Right atrium auricular region (tissue), 2 donors: Measurements from ENCODE around the gene F11R. TPM values are rescaled to one million over a fixed set of nuclear protein-coding genes. Genes with fewer than 3 reads are reported as not detected.

Experiments
- DNase-seq: peaks from one replicate; pipeline ENCODE4 v3.0.0-alpha.2; 2019; ENCODE audit warnings: low spot score
- H3K27ac ChIP-seq, 2 donors: fragments of 200-600 bp; sonication (generic); 1 replicate in 1 of 2; 2 replicates in 1 of 2; pipeline ENCODE4 v1.5.1; 2016 to 2019
- H3K27me3 ChIP-seq, 2 donors: fragments of 200-600 bp; sonication (generic); one replicate each; pipeline versions ENCODE4 v1.5.1 to v1.6.0; 2017 to 2019
- H3K36me3 ChIP-seq: fragments of 200-600 bp; sonication (generic); one replicate; pipeline ENCODE4 v1.5.1; 2016
- H3K4me1 ChIP-seq, 2 donors: fragments of 200-600 bp; sonication (generic); one replicate each; pipeline versions ENCODE4 v1.5.1 to v1.6.0; 2017 to 2019
- H3K4me3 ChIP-seq, 2 donors: fragments of 200-600 bp; sonication (generic); 1 replicate in 1 of 2; 2 replicates in 1 of 2; pipeline ENCODE4 v1.5.1; 2017 to 2019; ENCODE audit warnings: mild to moderate bottlenecking in 1 of 2, moderate library complexity in 1 of 2
- H3K9me3 ChIP-seq, 2 donors: fragments of 200-600 bp; sonication (generic); one replicate each; pipeline ENCODE4 v1.5.1; 2019
- total RNA-seq, 2 donors: library from RNA; depleted of rRNA; stranded (reverse); fragments of >200 nt; gene quantifications; one replicate each; pipeline ENCODE4 v1.1.0, GENCODE V29; 2016
- TF ChIP-seq, protein P1 (sequence below), 2 donors: fragments of 200-600 bp; sonication (generic); IDR thresholded peaks; one replicate each; pipeline ENCODE4 v1.5.1; 2019; ENCODE audit warnings: antibody characterized with exemption in 2 of 2

F11R gene
- total RNA-seq, 2 donors from 2014 or later = 11.2 to 26.2 TPM

GRCh38 chr1:160987359-160988050 is 33.4 kb downstream of the F11R start:
- DNase-seq = no peak
- Histone ChIP-seq H3K9me3 (no peaks in the 10 kb centered on the region), H3K4me3 (no peak overlapping the region), H3K27me3 (no peaks in the 10 kb centered on the region), H3K4me1 (no peaks in the 10 kb centered on the region), H3K36me3 (no peaks in the 10 kb centered on the region), H3K27ac (no peak overlapping the region)
- TF ChIP-seq, protein P1, sequence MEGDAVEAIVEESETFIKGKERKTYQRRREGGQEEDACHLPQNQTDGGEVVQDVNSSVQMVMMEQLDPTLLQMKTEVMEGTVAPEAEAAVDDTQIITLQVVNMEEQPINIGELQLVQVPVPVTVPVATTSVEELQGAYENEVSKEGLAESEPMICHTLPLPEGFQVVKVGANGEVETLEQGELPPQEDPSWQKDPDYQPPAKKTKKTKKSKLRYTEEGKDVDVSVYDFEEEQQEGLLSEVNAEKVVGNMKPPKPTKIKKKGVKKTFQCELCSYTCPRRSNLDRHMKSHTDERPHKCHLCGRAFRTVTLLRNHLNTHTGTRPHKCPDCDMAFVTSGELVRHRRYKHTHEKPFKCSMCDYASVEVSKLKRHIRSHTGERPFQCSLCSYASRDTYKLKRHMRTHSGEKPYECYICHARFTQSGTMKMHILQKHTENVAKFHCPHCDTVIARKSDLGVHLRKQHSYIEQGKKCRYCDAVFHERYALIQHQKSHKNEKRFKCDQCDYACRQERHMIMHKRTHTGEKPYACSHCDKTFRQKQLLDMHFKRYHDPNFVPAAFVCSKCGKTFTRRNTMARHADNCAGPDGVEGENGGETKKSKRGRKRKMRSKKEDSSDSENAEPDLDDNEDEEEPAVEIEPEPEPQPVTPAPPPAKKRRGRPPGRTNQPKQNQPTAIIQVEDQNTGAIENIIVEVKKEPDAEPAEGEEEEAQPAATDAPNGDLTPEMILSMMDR (IDR thresholded peaks at IDR 0.05) = no peak

GRCh38 chr1:160985723-160986122 is 35.2 kb downstream of the F11R start:
- no peak overlapping the region for H3K4me3 ChIP-seq
- peaks cover 0 to 11% of the 10 kb centered on the region in 2 donors for H3K4me1 ChIP-seq
- H3K36me3 ChIP-seq = no peaks in the 10 kb centered on the region
- H3K27me3 ChIP-seq = peaks cover 0 to 6% of the 10 kb centered on the region in 2 donors
- H3K9me3 ChIP-seq = no peaks in the 10 kb centered on the region
- H3K27ac ChIP-seq = no peak overlapping the region
- DNase-seq = no peak
- TF ChIP-seq, protein P1 (IDR thresholded peaks at IDR 0.05) = no peak

DNA sequence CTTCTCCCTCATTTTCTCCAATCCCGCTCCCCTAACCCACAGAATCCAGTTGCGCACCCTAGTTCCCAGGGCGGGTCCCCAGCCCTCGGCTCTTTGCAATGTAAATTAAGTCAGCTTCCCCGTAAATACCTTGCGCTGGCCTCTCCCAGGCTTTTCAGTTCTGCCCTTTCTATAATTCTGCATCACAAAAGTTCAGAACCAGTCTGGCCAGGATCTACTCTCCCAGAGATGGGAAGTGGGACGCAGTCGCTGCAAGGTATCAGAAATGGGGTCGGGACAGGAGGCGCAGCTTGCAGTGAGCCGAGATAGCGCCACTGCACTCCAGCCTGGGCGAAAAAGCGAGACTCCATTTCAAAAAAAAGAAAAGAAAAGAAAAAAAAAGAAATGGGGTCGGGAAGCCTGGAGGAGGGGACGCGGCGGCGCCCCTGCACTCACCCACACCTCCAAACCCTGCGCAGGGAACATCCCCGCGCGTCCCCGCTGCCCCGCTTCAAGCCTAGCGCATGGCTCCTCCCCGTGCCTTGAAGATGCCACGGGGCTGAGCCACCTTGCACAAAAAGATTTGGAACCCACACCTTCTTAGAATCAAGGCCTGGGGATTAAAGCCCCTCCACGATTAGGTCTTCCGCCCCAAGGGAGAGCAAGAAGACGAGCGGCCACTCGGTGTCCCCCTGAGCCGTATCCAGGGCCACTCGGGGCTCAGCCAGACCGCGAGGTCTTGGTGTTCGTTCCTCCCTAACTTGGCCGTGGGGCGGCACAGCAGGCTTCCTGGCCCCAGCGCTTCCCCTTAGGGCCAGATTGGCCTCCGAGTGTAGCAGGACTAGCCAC is 39.2 kb downstream of the F11R start:
- Histone ChIP-seq H3K36me3 (no peaks in the 10 kb centered on the region), H3K27me3 (peaks cover 0 to 6% of the 10 kb centered on the region in 2 donors), H3K4me1 (peaks cover 0 to 11% of the 10 kb centered on the region in 2 donors), H3K4me3 (peak overlapping the region in 1 of 2 donors; percentile 29), H3K27ac (no peak overlapping the region), H3K9me3 (no peaks in the 10 kb centered on the region)
- DNase-seq = no peak
- TF ChIP-seq, protein P1 (IDR thresholded peaks at IDR 0.05) = no peak

DNA sequence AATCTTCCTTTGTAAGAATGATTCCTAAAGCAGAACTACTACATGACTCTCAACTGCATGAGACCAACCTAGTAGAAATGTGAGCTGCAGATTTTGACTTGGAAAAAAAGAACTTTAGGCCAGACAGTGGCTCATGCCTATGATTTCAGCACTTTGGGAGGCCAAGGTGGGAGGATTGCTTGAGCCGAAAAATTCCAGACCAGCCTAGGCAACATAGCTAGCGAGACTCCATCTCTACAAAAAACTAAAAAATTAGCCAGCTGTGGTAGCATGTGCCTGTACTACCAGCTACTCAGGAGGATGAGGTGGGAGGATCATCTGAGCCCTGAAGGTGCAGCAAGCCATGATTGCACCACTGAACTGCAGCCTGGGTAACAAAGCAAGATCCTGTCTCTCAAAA is 41.7 kb downstream of the F11R start:
- no peak overlapping the region for H3K27ac ChIP-seq
- TF ChIP-seq, protein P1 (IDR thresholded peaks at IDR 0.05) = no peak
- peaks cover 0 to 11% of the 10 kb centered on the region in 2 donors for H3K4me1 ChIP-seq
- H3K27me3 ChIP-seq = peaks cover 0 to 6% of the 10 kb centered on the region in 2 donors
- no peak for DNase-seq
- H3K36me3 ChIP-seq = no peaks in the 10 kb centered on the region
- H3K9me3 ChIP-seq = no peaks in the 10 kb centered on the region
- H3K4me3 ChIP-seq = no peak overlapping the region

- TF ChIP-seq, protein P1 (IDR thresholded peaks at IDR 0.05) = no peak
- Histone ChIP-seq H3K4me1 (peaks cover 0 to 11% of the 10 kb centered on the region in 2 donors), H3K27ac (no peak overlapping the region), H3K4me3 (no peak overlapping the region), H3K27me3 (peaks cover 0 to 6% of the 10 kb centered on the region in 2 donors), H3K36me3 (no peaks in the 10 kb centered on the region), H3K9me3 (no peaks in the 10 kb centered on the region)
- no peak for DNase-seq
Measured at GRCh38 chr1:160978510-160978927, 42.4 kb downstream of the F11R start.
